ENCODE data around the gene ALMS1. TPM values are rescaled to one million over a fixed set of nuclear protein-coding genes. Genes with fewer than 3 reads are reported as not detected.
"Not testable (repeated sequence)": the region's sequence is repeated elsewhere in the genome, so short reads cannot be mapped to it uniquely, and the experiment has no call there.

The ALMS1 gene
- polyA plus RNA-seq, 5 donors: 29.4 to 40.5 (median 38.9) TPM

DNA sequence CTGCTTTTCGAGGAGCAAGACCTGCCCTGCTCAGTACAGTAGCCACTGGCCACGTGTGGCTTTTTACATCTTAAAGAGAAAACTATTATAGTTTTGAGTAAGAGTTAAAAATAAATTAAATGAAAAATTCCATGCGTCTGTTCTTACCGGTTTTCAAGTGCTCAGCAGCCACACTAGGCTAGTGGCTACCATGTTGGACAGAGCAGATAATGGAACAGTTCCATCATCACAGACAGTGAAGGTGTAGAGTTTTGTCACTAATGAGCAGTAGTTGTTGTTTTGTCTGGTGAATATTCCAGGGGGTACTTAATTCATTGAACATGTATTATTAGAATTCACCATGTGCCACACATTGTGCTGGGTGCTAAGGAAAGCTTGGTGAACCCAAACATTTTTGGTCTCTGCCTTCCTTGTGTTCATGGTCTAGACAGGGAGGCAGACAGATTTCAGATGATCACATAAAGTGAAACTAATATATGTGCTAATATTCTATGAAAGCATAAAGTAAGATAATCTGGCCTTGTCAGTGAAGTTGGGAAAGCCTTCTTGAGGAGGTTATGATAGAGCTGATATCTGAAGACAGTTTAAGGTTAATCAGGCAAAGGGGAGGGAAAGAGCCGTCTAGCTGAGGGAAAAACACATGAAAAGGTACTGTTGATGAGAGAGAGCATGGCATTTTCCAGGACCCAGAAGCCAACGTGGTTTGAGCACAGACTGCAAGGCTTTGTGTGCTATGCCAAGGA, 1.4 kb downstream of the ALMS1 start:
- DNase-seq: no peak

DNA sequence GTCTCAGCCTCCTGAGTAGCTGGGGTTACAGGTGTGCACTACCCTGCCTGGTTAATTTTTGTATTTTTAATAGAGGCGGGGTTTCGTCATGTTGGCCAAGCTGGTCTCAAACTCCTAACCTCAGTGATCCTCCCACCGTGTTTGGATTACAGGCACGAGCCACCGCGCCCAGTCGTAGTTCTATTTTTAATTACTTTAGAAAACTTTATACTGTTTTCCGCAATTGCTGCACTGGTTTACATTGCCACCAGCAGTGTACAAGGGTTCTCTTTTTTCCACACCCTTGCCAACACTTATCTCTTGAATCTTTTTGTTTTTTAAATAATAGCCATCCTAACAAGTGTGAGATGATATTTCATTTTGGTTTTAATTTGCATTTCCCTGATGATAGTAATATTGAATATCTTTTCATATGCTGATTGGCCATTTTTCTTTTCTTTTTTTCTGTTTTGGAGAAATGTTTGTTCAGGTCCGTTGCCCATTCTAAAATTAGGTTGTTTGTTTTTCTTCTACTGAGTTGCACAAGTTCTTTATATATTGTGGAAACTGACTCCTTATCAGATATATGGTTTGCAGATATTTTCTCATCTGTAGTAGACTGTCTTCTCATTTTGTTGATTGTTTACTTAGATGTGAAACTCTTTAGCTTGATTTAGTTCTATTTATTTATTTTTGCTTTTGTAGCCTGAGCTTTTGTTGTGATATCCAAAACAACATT, 16.9 kb downstream of the ALMS1 start:
- no peak for DNase-seq

DNA sequence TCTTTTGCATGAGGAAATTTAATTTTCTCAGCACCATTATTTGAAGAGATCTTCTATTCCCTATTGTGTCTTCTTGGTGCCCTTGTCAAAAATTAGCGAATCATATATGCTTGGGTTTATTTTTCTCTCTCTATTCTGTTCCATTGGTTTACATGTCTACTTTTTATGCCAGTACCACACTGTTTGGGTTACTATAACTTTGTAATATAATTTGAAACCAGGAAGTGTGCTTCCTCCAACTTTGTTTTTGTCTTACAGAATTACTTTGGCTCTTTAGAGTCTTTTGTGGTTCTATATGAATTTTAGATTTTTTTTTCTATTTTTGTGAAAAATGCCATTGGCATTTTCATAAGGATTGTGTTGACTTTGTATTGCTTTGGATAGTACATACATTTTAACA, 17.6 kb downstream of the ALMS1 start:
- no peak for DNase-seq

DNA sequence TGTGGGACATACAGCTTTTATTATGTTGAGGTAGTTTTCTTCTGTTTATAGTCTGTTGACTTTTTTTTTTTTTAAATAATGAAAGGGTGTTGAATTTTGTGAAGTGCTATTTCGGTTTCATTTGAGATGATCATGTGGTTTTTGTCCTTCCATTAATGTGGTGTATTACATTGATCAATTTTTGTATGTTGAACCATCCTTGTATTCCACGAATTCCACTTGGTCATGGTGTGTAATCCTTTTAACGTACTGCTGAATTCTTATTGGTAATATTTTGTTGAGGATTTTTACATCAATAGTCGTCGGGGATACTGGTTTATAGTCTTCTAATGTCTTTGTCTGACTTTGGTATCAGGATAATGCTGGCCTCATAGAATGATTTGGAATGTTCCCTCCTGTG, 18.8 kb downstream of the ALMS1 start:
- no peak for DNase-seq

DNA sequence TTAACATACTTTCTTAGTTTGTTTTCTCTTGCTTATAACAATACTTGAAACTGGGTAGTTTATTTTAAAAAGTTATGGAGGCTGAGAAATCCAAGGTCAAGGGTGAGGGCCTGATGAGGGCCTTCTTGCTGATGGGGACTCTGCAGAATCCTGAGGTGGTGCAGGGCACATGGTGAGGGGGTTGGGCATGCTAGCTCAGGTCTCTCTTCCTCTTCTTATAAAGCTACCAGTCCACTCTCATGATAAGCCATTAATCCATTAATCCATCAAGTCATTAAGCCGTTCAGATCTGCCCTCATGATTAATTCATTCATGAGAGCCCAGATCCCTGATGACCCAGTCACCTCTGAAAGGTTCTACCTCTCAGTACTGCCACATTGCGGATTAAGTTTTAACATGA, 21.4 kb downstream of the ALMS1 start:
- no peak for DNase-seq

DNA sequence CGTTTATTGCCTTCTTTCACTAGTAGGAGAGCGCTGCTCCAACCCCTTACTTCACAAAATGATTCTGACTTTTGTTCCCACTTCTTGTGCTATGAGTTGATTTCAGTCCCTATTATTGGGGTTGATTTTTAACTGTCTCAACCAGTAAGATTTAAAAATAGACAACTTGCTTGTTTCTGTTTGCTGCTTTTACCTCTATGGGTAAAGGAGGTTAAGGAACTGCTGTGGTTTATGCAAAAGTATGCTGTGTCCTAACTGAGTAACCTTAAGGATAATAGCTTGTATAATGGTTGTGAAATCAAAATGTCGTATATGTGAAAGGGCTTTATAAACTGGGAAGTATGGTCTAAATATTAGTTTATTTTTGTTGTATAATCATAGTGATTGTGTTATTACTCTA, 22.6 kb downstream of the ALMS1 start:
- no peak for DNase-seq

DNA sequence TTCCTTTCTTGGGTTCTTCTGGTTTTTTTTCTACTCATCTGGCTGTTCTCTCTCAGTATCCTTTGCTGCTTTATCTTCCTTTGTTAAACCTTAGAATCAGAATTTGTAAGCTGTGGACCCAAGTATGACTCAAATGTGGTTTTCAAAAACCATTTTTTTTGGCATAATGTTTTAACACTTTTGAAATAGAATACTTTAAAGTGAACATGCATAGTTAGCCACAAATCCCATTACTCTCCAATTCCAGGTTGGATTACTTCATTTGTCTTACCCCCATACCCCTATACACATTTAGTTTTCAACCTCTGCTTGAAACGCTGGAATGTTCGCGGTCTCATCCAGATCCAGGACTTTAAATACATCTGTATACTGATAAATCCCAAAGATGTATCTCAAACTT, 29.1 kb downstream of the ALMS1 start:
- DNase-seq: no peak

DNA sequence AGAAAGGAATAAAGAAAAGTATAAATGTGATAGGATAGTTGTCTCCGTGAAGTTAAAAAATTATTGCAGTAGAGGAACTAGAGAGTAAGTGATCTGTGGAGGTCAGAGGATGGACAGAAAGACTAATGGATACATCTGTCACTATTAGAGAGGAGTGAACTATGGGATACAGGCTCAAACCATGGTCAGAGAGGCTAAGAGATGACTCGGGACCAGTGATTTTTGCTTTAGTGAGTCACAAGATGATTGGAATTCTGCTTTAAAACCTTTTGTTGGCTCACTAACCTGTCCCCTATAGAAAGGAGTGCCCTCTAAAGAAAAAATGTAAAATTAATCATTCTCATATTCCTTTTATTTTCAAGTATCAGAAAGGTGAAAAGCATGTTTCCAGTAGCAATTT, 30.3 kb downstream of the ALMS1 start:
- DNase-seq: no peak

DNA sequence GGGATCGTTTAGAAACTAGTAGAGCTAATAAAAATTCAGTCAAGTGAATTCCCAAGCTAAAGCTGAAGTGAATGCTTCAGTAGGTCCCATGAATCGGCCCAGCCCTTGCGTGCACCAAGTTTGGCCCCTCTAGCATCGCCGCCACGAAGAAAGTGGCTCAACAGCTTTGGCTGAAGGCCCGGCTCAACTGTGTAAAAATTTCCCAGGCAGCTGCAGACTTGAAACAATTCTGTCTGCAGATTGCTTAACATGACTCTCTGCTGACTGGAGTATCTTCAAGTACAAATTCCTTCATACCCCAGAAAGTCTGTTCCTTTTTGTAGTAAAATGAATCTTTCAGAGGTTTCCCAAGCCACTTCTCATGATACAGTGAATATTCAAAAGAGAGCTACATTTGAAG, 32.7 kb downstream of the ALMS1 start:
- DNase-seq: peak; percentile 84 to 87

DNA sequence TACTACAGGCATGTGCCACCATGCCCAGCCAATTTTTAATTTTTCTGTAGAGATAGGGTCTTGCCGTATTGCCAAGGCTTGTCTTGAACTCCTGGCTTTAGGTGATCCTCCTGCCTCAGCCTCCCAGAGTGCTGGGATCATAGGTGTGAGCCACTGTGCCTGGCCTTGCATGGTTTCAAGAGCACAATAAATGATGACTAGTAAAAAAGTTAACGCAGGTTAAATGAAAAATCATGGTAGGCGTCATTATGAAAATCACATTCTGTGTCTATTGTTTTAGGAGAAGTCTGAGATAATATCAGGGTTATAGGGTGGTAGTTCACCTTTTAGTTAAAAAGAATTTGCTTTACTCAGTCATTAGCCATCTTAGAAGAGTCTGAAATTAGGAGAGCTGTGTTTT, 38.3 kb downstream of the ALMS1 start:
- DNase-seq: no peak

DNA sequence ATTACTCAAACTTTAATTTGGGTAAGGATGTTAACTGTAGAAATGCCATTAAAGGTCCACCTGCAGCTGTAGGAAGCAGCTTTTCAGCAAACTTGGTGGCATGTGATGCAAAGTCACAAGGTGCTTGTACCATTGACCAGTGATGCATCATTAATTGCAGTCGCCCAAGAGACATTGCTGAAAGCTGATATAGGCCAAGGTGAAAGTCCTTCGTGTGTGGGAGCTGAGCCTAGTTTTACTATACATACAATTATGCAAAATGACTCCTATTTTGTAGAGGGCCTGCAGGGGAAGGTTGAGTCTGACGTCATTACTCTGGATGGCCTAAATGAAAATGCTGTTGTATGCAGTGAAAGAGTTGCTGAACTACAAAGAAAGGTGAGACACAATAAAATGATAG, 40.5 kb downstream of the ALMS1 start:
- no peak for DNase-seq

DNA sequence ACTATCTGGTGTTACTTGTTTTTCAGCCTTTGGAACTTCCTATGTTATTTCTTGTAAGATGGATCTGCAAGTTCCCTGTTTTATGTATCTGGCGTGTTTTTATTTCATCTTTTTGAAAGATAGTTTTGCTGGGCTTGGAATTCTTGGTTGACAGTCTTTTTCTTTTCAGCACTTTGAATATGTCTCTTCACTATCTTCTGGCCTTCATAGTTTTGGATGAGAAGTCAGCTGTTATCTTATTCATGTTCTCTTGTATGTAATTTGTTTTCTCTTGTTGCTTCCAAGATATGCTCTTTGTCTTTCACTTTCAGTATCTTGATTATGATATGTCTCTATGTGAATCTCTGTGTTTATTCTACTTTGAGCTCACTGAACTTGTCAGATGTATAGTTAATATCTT, 50.4 kb downstream of the ALMS1 start:
- DNase-seq: no peak

DNA sequence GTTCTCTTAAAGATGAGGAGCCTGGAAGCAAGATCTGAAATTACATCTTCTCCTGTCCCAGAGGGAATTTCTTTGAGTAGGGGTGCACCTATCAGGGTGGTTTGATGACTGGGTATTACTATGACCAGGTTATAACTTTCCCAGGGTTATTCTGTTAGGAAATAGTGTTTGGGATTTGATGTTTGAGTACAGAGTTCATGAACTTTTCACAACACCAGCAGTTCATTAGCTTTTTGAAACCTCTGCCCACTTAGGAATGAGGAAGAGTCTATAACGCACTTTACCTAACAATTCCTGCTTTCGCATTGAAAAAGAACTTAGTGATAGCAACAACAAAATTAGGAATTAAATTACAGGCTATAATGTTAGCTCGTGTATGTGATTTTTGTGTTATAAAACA, 58.6 kb downstream of the ALMS1 start:
- DNase-seq: no peak

DNA sequence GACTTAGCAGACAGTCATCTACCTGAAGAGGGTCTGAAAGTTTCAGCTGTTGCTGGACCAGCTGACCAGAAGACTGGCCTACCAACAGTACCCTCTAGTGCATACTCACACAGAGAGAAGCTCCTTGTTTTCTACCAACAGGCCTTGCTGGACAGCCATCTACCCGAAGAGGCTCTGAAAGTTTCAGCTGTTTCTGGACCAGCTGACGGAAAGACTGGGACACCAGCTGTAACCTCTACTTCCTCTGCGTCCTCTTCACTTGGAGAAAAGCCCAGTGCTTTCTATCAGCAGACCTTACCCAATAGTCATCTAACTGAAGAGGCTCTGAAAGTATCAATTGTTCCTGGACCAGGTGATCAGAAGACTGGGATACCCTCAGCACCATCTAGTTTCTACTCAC, 63.2 kb downstream of the ALMS1 start:
- no peak for DNase-seq

DNA sequence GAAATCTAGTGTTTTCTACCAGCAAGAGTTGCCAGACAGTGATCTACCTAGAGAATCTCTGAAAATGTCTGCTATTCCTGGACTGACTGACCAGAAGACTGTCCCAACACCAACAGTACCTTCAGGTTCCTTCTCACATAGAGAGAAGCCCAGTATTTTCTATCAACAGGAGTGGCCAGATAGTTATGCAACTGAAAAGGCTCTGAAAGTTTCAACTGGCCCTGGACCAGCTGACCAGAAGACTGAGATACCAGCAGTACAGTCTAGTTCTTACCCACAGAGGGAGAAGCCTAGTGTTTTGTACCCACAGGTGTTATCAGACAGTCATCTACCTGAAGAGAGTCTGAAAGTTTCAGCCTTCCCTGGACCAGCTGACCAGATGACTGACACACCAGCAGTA, 63.8 kb downstream of the ALMS1 start:
- DNase-seq: no peak

DNA sequence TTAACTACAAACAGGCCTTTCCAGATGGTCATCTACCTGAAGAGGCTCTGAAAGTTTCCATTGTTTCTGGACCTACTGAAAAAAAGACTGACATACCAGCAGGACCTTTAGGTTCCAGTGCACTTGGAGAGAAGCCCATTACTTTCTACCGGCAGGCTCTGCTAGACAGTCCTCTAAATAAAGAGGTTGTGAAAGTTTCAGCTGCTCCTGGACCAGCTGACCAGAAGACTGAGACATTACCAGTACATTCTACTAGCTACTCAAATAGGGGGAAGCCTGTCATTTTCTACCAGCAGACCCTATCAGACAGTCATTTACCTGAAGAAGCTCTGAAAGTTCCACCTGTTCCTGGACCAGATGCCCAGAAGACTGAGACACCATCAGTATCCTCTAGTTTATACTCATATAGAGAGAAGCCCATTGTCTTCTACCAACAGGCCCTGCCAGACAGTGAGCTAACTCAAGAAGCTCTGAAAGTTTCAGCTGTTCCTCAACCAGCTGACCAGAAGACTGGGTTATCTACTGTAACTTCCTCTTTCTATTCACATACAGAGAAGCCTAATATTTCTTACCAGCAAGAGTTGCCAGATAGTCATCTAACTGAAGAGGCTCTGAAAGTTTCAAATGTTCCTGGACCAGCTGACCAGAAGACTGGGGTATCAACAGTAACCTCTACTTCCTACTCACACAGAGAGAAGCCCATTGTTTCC, 65.8 kb downstream of the ALMS1 start:
- no peak for DNase-seq

DNA sequence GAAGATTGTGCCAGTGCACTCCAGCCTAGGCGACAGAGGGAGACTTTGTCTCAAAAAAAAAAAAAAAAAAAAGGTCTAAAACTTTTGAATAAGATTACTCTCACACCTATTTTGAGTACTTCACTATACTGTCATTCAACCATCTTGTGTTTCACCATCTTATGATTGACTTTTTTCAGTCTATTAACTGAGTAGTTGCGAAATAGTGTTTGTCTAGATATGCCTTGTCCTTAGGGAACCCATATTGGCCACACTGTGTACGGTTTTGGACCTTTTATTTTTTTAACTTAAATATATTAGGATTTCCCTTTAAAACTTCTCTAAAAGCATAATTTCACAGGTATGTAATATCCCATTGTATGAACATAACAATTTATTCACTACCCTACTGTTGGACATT, 72.3 kb downstream of the ALMS1 start:
- DNase-seq: no peak

DNA sequence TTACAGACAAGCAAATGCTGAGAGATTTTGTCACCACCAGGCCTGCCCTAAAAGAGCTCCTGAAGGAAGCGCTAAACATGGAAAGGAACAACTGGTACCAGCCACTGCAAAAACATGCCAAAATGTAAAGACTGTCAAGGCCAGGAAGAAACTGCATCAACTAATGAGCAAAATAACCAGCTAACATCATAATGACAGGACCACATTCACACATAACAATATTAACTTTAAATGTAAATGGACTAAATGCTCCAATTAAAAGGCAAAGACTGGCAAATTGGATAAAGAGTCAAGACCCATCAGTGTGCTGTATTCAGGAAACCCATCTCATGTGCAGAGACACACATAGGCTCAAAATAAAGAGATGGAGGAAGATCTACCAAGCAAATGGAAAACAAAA, 76.8 kb downstream of the ALMS1 start:
- DNase-seq: not testable (repeated sequence)

DNA sequence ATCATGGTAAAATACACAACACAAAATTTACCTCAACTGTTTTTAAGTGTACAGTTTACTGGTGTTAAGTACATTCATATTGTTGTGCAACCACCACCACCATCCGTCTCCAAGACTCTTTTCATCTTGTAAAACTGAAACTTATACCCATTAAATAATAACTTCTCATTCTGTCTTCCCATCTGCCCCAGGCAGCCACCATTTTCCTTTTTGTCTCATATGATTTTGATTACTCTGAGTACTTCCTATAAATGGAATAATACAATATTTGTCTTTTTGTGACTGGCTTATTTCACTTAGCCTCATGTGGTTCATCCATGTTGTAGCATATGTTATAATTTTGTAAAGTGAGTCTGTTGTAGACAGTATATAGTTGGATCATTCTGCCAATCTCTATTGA, 82.7 kb downstream of the ALMS1 start:
- no peak for DNase-seq

DNA sequence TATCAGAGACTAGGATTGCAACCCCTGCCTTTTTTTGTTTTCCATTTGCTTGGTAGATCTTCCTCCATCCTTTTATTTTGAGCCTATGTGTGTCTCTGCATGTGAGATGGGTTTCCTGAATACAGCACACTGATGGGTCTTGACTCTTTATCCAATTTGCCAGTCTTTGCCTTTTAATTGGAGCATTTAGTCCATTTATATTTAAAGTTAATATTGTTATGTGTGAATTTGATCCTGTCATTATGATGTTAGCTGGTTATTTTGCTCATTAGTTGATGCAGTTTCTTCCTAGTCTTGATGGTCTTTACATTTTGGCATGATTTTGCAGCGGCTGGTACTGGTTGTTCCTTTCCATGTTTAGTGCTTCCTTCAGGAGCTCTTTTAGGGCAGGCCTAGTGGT, 98.2 kb downstream of the ALMS1 start:
- not testable (repeated sequence) for DNase-seq

DNA sequence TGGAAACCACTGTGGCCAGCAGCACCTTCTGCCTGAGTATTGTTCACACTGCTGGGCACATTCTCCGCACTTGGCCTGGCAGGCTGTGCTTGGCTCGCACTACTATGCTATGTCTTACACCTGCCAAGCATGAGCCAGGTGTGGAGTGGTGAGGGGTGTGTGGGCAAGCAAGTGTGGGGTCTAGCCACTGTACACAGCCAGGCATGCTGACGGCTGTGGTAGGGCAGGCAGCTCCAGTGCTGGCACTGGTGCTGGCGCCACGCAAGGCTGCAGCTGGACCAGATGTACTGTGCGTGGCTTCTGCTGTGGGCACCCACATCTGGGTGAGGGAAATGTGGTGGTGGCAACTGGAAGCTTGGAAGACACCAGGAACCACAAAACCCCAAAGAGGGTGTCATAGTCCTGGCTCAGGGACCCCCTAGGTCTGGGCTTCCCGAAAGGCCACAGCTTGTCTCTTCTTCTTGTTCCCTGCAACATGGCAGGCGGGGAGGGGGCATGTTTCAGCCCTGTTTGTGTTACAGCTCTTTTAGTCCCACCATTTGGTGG, 101.5 kb downstream of the ALMS1 start:
- DNase-seq: no peak

DNA sequence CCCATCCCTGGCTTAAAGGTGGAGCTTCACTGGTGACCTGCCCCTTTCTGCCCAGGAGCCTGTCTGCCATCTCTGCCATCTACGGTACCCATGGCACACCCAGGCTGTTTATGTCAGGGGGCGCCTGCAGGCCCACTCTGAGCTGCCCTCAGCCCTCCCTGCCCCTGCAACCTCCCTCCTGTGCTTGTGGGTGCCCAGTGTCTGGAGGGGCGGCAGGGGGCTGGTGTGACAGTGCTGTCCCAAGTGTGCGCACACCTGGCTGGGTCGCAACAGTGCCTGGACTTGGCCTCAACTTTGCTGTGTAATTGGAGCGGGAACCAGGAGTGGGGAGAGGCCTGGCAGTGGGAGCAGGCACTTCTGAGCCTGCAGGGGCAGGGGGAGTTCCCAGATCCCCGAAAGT, 102.4 kb downstream of the ALMS1 start:
- no peak for DNase-seq

DNA sequence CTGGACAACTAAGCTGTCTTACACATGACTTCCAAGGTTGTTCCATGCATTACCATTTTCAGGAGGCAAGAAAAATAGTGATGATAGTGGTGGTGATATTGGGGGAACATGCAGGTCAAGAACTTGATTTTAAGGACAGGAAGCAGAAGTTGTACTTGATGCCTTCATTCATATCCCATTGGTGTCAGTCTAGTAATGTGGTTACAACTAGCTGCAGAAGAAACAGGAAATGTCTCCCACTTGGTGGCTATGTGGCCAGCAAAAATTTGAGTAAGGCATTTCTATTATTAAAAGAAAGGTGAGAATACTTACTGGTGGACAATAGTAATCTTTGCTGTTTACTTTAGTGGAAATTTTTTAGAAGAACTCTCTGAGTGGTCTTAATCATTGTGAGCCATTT, 103.4 kb downstream of the ALMS1 start:
- DNase-seq: no peak
